CD4-positive, alpha-beta T cell treated with Interleukin-15 for 1 hour (primary cell): Measurements from ENCODE around the gene SETD1A.

ENCODE experiments used
- DNase-seq: peaks from one replicate; pipeline ENCODE4 v3.0.0-alpha.2; 2020

SETD1A gene

GRCh38 chr16:30983898-30984610, 26.5 kb downstream of the SETD1A start:
- DNase-seq = no peak

GRCh38 chr16:30984669-30985400, 27.3 kb downstream of the SETD1A start, which contains the start of gene HSD3B7:
Gene HSD3B7 (plus strand): TSS chr16:30985207. CDS start chr16:30985659, 452 bp downstream.
- DNase-seq = peak; percentile 71

- no peak for DNase-seq
Measured at GRCh38 chr16:30985401-30986128, 28.0 kb downstream of the SETD1A start.

GRCh38 chr16:30986129-30986991, 28.8 kb downstream of the SETD1A start:
- no peak for DNase-seq

- no peak for DNase-seq
Measured at GRCh38 chr16:30987581-30988190, 30.1 kb downstream of the SETD1A start.

- DNase-seq = no peak
Measured at GRCh38 chr16:30989469-30990047, 32.0 kb downstream of the SETD1A start.

- no peak for DNase-seq
Measured at GRCh38 chr16:30990105-30990504, 32.6 kb downstream of the SETD1A start.

GRCh38 chr16:30991052-30991451, 33.5 kb downstream of the SETD1A start:
- no peak for DNase-seq

GRCh38 chr16:30992276-30992780, 34.8 kb downstream of the SETD1A start:
- no peak for DNase-seq

- DNase-seq = no peak
Measured at GRCh38 chr16:30992931-30993816, 35.6 kb downstream of the SETD1A start.

GRCh38 chr16:30995927-30996323, 38.4 kb downstream of the SETD1A start:
- DNase-seq = no peak

- no peak for DNase-seq
Measured at GRCh38 chr16:30996324-30996984, 38.9 kb downstream of the SETD1A start.

GRCh38 chr16:30996985-30997724, 39.6 kb downstream of the SETD1A start:
- DNase-seq = peak; percentile 82

GRCh38 chr16:30997725-30998711, 40.5 kb downstream of the SETD1A start:
- DNase-seq = no peak

- no peak for DNase-seq
Measured at GRCh38 chr16:30998852-30999761, 41.6 kb downstream of the SETD1A start.

- DNase-seq = no peak
Measured at GRCh38 chr16:31000671-31001382, 43.3 kb downstream of the SETD1A start.
